Liver (tissue), 9 donors: Measurements from ENCODE around the gene HUWE1. TPM values are rescaled to one million over a fixed set of nuclear protein-coding genes. Genes with fewer than 3 reads are reported as not detected.
"Not testable (repeated sequence)": the region's sequence is repeated elsewhere in the genome, so short reads cannot be mapped to it uniquely, and the experiment has no call there.

Experiments
- DNase-seq: peaks from one replicate; pipeline ENCODE4 v3.0.0-alpha.2; 2017; ENCODE audit warnings: low spot score
- H3K27ac ChIP-seq, 2 donors: one replicate each; pipeline ENCODE4 v1.7.0; 2013; ENCODE audit warnings: inconsistent platforms in 2 of 2, low read length in 2 of 2, control low read depth in 1 of 2, low read depth in 1 of 2, mild to moderate bottlenecking in 1 of 2
- H3K27me3 ChIP-seq, 4 donors: one replicate each; pipeline versions ENCODE4 v1.6.1 to v1.7.0; 2013; ENCODE audit warnings: low read length in 3 of 4, inconsistent platforms in 1 of 4, mild to moderate bottlenecking in 1 of 4, moderate library complexity in 1 of 4; ENCODE audit not compliant: control insufficient read depth in 4 of 4, insufficient read depth in 4 of 4
- H3K36me3 ChIP-seq, 4 donors: one replicate each; pipeline versions ENCODE4 v1.6.1 to v1.7.0; 2013; ENCODE audit warnings: low read length in 3 of 4, mild to moderate bottlenecking in 3 of 4, low read depth in 1 of 4, moderate library complexity in 1 of 4; ENCODE audit not compliant: control insufficient read depth in 4 of 4, insufficient read depth in 3 of 4
- H3K4me1 ChIP-seq, 4 donors: one replicate each; pipeline versions ENCODE4 v1.6.1 to v1.7.0; 2013; ENCODE audit warnings: low read length in 3 of 4, mild to moderate bottlenecking in 3 of 4, moderate library complexity in 1 of 4; ENCODE audit not compliant: control insufficient read depth in 4 of 4, insufficient read depth in 4 of 4
- H3K4me3 ChIP-seq, 3 donors: one replicate each; pipeline versions ENCODE4 v1.6.1 to v1.7.0; 2013; ENCODE audit warnings: low read length in 3 of 3, control low read depth in 1 of 3, low read depth in 1 of 3, mild to moderate bottlenecking in 1 of 3
- H3K9ac ChIP-seq, 2 donors: one replicate each; pipeline ENCODE4 v1.7.0; 2013; ENCODE audit warnings: low read length in 2 of 2, mild to moderate bottlenecking in 2 of 2, moderate library complexity in 2 of 2, control low read depth in 1 of 2, low read depth in 1 of 2
- H3K9me3 ChIP-seq, 4 donors: one replicate each; pipeline versions ENCODE4 v1.6.1 to v1.7.0; 2013; ENCODE audit warnings: low read length in 3 of 4; ENCODE audit not compliant: control insufficient read depth in 4 of 4
- EGR1 ChIP-seq, 2 donors: IDR thresholded peaks; 2 replicates each; pipeline ENCODE4 v1.6.1; 2016 to 2018; ENCODE audit warnings: antibody characterized with exemption in 2 of 2, low read depth in 2 of 2
- FOXA1 ChIP-seq: IDR thresholded peaks from 2 replicates; pipeline ENCODE4 v1.6.1; 2016; ENCODE audit warnings: antibody characterized with exemption
- FOXA2 ChIP-seq: IDR thresholded peaks from 2 replicates; pipeline ENCODE4 v1.6.1; 2016; ENCODE audit warnings: antibody characterized with exemption
- HNF4A ChIP-seq, 2 donors: conservative IDR thresholded peaks; 2 replicates each; pipeline ENCODE4 v1.6.1; 2016; ENCODE audit warnings: antibody characterized with exemption in 2 of 2, mild to moderate bottlenecking in 2 of 2
- HNF4G ChIP-seq: IDR thresholded peaks from 2 replicates; pipeline ENCODE4 v1.6.1; 2016; ENCODE audit warnings: antibody characterized with exemption
- JUND ChIP-seq, 2 donors: IDR thresholded peaks; 2 replicates each; pipeline ENCODE4 v1.6.1; 2016; ENCODE audit warnings: antibody characterized with exemption in 2 of 2
- NR2F2 ChIP-seq: IDR thresholded peaks from 2 replicates; pipeline ENCODE4 v1.6.1; 2016; ENCODE audit warnings: antibody characterized with exemption
- RAD21 ChIP-seq, 2 donors: IDR thresholded peaks; 2 replicates each; pipeline ENCODE4 v1.6.1; 2016; ENCODE audit warnings: antibody characterized with exemption in 2 of 2, mild to moderate bottlenecking in 2 of 2
- REST ChIP-seq: IDR thresholded peaks from 2 replicates; pipeline ENCODE4 v1.6.1; 2016; ENCODE audit warnings: antibody characterized with exemption, mild to moderate bottlenecking
- RXRA ChIP-seq, 2 donors: IDR thresholded peaks; 2 replicates each; pipeline ENCODE4 v1.6.1; 2017 to 2018; ENCODE audit warnings: antibody characterized with exemption in 2 of 2, mild to moderate bottlenecking in 1 of 2
- SP1 ChIP-seq: IDR thresholded peaks from 2 replicates; pipeline ENCODE4 v1.6.1; 2018; ENCODE audit warnings: antibody characterized with exemption, mild to moderate bottlenecking
- TAF1 ChIP-seq: conservative IDR thresholded peaks from 2 replicates; pipeline ENCODE4 v1.6.1; 2016; ENCODE audit warnings: antibody characterized with exemption, mild to moderate bottlenecking
- YY1 ChIP-seq: IDR thresholded peaks from 2 replicates; pipeline ENCODE4 v1.6.1; 2016; ENCODE audit warnings: antibody characterized with exemption, mild to moderate bottlenecking
- ZBTB33 ChIP-seq: IDR thresholded peaks from 2 replicates; pipeline ENCODE4 v1.6.1; 2016; ENCODE audit warnings: antibody characterized with exemption
- WGBS: extraction: QIAGEN DNeasy Blood & Tissue Kit; methylation state at CpG from one replicate; pipeline ENCODE4 v1.1.7; 2013; 5-methylcytosine and 5-hydroxymethylcytosine counted together
- polyA plus RNA-seq, 2 donors: library from polyadenylated mRNA; stranded (reverse) in 1 of 2; unstranded in 1 of 2; fragments of 200-250 nt in 1 of 2; fragments of >200 nt in 1 of 2; fragmentation: Nextera tagmentation in 1 of 2; extraction: Ambion mirVana in 1 of 2; gene quantifications; one replicate each; pipeline versions ENCODE4 v1.2.1 to v1.2.3, GENCODE V29; 2013 to 2015
- total RNA-seq, 2 donors: library from RNA; depleted of rRNA; stranded (reverse); fragments of >200 nt; gene quantifications; one replicate each; pipeline ENCODE4 v1.2.3, GENCODE V29; 2014
- TF ChIP-seq, protein P1 (sequence below): fragments of 150-350 bp; IDR thresholded peaks from 2 replicates; pipeline ENCODE4 v1.5.1; 2017; ENCODE audit warnings: improper control_type of control experiment, low read depth, low read length; ENCODE audit not compliant: missing input control
- donor health status: healthy.
- donor health status: healthy.
- donor health status: healthy.
- donor health status: healthy.
- donor health status: healthy.

Gene HUWE1
- total and polyA plus RNA-seq, 4 donors, result 20.2 to 75.8 (median 37.7) TPM

DNA sequence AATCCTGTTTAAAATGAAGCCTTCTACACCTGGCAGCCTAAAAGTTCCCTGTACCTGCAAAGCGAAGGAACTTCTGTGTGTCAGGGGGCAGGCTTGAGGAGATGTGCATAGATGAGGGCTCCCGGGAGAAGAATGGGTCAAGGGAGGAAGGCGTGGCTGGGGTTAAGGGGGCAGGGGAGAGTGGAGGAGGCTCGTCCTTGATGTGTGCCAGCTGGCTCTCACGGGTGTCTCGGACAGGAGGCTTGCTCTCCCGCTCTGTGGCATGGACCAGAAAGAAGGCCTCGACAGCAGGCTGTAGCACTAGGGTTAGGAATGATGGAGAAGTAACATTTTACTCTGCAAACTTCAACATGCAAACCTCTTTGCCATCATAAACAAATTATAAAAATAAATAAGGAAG, 147.7 kb downstream of the HUWE1 start:
- Histone ChIP-seq H3K9ac (no peak overlapping the region), H3K4me1 (no peaks in the 10 kb centered on the region), H3K9me3 (no peaks in the 10 kb centered on the region), H3K27me3 (no peaks in the 10 kb centered on the region), H3K36me3 (peaks cover 16 to 86% (median 67%) of the 10 kb centered on the region in 4 donors), H3K27ac (no peak overlapping the region), H3K4me3 (no peak overlapping the region)
- 89% methylated on average over 8 of the region's 8 CpGs for WGBS
- TF ChIP-seq, protein P1, sequence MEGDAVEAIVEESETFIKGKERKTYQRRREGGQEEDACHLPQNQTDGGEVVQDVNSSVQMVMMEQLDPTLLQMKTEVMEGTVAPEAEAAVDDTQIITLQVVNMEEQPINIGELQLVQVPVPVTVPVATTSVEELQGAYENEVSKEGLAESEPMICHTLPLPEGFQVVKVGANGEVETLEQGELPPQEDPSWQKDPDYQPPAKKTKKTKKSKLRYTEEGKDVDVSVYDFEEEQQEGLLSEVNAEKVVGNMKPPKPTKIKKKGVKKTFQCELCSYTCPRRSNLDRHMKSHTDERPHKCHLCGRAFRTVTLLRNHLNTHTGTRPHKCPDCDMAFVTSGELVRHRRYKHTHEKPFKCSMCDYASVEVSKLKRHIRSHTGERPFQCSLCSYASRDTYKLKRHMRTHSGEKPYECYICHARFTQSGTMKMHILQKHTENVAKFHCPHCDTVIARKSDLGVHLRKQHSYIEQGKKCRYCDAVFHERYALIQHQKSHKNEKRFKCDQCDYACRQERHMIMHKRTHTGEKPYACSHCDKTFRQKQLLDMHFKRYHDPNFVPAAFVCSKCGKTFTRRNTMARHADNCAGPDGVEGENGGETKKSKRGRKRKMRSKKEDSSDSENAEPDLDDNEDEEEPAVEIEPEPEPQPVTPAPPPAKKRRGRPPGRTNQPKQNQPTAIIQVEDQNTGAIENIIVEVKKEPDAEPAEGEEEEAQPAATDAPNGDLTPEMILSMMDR, result no peak
- TF ChIP-seq HNF4A (conservative IDR thresholded peaks at IDR 0.05), result no peak
- no peak for TF ChIP-seq REST
- no peak for TF ChIP-seq FOXA1
- no peak for TF ChIP-seq NR2F2
- TF ChIP-seq HNF4G, result no peak
- TF ChIP-seq EGR1 (IDR thresholded peaks at IDR 0.05; ENCODE audit: low read depth in 2 of 2), result no peak
- TF ChIP-seq RXRA (IDR thresholded peaks at IDR 0.05), result no peak
- no peak for TF ChIP-seq YY1
- no peak for TF ChIP-seq JUND (IDR thresholded peaks at IDR 0.05)
- no peak for TF ChIP-seq ZBTB33
- no peak for TF ChIP-seq RAD21 (IDR thresholded peaks at IDR 0.05)
- TF ChIP-seq SP1, result no peak
- no peak for TF ChIP-seq TAF1
- TF ChIP-seq FOXA2, result no peak
- DNase-seq, result no peak

DNA sequence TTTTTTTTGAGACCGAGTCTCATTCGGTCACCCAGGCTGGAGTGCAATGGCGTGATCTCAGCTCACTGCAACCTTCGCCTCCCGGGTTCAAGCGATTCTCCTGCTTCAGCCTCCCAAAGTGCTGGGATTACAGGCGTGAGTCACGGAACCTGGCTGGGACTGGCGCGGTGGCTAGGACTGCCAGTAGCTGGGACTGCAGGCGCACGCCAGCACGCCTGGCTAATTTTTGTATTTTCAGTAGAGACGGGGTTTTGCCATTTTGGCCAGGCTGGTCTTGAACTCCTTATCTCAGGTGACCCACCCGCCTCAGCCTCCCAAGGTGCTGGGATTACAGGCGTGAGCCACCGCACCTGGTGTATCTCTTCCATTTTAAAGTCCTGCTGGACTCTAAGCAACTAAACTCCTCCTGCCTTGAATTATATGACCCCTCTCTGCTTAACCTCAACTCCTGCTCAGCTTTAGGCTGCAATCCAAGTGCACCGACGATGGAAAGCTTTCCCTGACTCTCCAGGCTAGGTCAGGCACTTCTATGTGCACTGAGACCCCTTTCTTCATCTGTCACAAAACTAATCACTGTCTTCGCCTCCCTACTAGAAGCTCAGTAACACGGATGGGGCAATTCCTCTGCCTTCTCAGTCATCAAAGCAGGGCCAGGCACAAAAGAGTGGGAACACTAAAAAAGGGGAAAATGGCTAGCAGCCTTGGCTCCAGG, 155.1 kb downstream of the HUWE1 start:
- WGBS, result 89% methylated on average over 21 of the region's 21 CpGs
- H3K9me3 ChIP-seq, H3K4me3 ChIP-seq, H3K27ac ChIP-seq, H3K9ac ChIP-seq, H3K27me3 ChIP-seq, DNase-seq, H3K4me1 ChIP-seq: not testable (repeated sequence)
- peaks cover 9 to 34% (median 21%) of the 10 kb centered on the region in 4 donors for H3K36me3 ChIP-seq
